ENCODE results near the gene TMEM169. TPM values are rescaled to one million over a fixed set of nuclear protein-coding genes. Genes with fewer than 3 reads are reported as not detected.

Gene TMEM169
- total and polyA plus RNA-seq, 2 of the 13 experiments (the other 11 are each of a cell fraction or from before 2014, with no cell fraction given), result 1.5 to 4.5 TPM

DNA sequence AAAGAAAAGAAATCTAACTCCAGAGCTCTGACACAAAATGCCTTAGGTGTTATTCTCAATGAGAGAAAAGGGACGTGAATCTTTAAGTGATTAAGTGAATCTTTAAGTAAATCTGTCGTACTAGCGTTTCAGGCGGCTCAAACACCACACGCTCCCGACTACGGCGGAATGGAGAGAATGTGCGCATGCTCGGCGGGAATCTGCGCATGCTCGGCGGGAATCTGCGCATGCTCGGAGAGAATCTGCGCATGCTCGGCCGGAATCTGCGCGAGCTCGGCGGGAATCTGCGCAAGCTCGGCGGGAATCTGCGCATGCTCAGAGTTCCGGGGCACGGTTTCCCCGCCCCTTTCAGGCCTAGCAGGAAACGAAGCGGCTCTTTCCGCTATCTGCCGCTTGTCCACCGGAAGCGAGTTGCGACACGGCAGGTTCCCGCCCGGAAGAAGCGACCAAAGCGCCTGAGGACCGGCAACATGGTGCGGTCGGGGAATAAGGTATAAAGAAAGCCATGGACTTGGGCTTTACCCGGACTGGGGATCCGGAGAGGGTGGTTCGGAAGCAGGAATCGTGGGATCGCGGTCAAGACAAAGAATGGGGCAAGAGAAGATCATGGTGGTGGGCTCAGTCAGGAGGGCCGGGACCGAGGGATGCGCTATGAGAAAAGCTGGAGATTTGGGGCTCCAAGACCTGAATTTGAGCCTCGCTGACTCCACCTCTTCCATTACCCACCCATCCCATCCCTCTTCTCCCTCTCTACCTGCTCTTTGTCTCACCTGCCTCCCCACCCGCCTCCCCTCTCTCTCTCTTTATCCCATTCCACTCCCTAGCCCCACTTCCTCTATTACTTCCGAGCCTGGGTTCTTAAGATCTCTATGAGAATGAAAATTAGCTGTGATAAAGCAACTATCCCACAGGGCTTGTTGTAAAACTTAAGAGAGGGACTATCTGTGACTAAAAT lies 27.5 kb downstream of the TMEM169 start, which contains the start of gene XRCC5 (continued):
- TF ChIP-seq ETV5 (CRISPR knock-in tag; IDR thresholded peaks at IDR 0.05; ENCODE audit: borderline replicate concordance) (peak; percentile 99), ZNF7 (CRISPR knock-in tag; IDR thresholded peaks at IDR 0.05) (no peak), NR2C2 (CRISPR knock-in tag; IDR thresholded peaks at IDR 0.05; ENCODE audit: borderline replicate concordance) (0 out of 2 replicates have a peak, but pooled peaks have one; percentile 49), FOSL1 (CRISPR knock-in tag; IDR thresholded peaks at IDR 0.05; ENCODE audit: borderline replicate concordance) (no peak), ZNF652 (CRISPR knock-in tag; IDR thresholded peaks at IDR 0.05; ENCODE audit: borderline replicate concordance, low read depth) (0 out of 2 replicates have a peak, but pooled peaks have one; percentile 12), ZNF350 (CRISPR knock-in tag; IDR thresholded peaks at IDR 0.05; ENCODE audit: borderline replicate concordance, low read depth) (peak; percentile 96), GABPA (IDR thresholded peaks at IDR 0.05; ENCODE audit: low read depth, low read length) (peak; percentile 90), GABPA (CRISPR knock-in tag; IDR thresholded peaks at IDR 0.05; ENCODE audit: low read depth) (peak; percentile 98), SRY (CRISPR knock-in tag; IDR thresholded peaks at IDR 0.05) (peak; percentile 84; the same call in 1 of the 2 replicates), ZKSCAN1 (IDR thresholded peaks at IDR 0.05; ENCODE audit: low read length) (0 out of 2 replicates have a peak, but pooled peaks have one; percentile 50), ZC3H13 (CRISPR knock-in tag; IDR thresholded peaks at IDR 0.05) (no peak), SMC3 (IDR thresholded peaks at IDR 0.05; ENCODE audit: low read length) (no peak; the same call in 1 of the 2 replicates), NCOA1 (CRISPR knock-in tag; IDR thresholded peaks at IDR 0.05) (peak; percentile 72; the same call in 1 of the 2 replicates), RBM39 (IDR thresholded peaks at IDR 0.05; ENCODE audit: low read depth, low read length, poor library complexity, severe bottlenecking) (peak; percentile 84), ZNF572 (CRISPR knock-in tag; IDR thresholded peaks at IDR 0.05) (peak; percentile 97), ZNF549 (CRISPR knock-in tag; IDR thresholded peaks at IDR 0.05) (peak; percentile 29; the same call in 1 of the 2 replicates), ZFYVE20 (CRISPR knock-in tag; IDR thresholded peaks at IDR 0.05; ENCODE audit: borderline replicate concordance, low read depth) (no peak), PCBP1 (IDR thresholded peaks at IDR 0.05; ENCODE audit: borderline replicate concordance, low read depth, low read length) (peak; percentile 69; the same call in 1 of the 2 replicates)
- TF ChIP-seq, protein P1, sequence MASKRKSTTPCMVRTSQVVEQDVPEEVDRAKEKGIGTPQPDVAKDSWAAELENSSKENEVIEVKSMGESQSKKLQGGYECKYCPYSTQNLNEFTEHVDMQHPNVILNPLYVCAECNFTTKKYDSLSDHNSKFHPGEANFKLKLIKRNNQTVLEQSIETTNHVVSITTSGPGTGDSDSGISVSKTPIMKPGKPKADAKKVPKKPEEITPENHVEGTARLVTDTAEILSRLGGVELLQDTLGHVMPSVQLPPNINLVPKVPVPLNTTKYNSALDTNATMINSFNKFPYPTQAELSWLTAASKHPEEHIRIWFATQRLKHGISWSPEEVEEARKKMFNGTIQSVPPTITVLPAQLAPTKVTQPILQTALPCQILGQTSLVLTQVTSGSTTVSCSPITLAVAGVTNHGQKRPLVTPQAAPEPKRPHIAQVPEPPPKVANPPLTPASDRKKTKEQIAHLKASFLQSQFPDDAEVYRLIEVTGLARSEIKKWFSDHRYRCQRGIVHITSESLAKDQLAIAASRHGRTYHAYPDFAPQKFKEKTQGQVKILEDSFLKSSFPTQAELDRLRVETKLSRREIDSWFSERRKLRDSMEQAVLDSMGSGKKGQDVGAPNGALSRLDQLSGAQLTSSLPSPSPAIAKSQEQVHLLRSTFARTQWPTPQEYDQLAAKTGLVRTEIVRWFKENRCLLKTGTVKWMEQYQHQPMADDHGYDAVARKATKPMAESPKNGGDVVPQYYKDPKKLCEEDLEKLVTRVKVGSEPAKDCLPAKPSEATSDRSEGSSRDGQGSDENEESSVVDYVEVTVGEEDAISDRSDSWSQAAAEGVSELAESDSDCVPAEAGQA (IDR thresholded peaks at IDR 0.05; ENCODE audit: low read depth), result no peak; the same call in 1 of the 2 replicates
- TF ChIP-seq, protein P1 (CRISPR knock-in tag; IDR thresholded peaks at IDR 0.05; ENCODE audit: borderline replicate concordance), result 0 out of 2 replicates have a peak, but pooled peaks have one; percentile 88
- TF ChIP-seq, protein P2, sequence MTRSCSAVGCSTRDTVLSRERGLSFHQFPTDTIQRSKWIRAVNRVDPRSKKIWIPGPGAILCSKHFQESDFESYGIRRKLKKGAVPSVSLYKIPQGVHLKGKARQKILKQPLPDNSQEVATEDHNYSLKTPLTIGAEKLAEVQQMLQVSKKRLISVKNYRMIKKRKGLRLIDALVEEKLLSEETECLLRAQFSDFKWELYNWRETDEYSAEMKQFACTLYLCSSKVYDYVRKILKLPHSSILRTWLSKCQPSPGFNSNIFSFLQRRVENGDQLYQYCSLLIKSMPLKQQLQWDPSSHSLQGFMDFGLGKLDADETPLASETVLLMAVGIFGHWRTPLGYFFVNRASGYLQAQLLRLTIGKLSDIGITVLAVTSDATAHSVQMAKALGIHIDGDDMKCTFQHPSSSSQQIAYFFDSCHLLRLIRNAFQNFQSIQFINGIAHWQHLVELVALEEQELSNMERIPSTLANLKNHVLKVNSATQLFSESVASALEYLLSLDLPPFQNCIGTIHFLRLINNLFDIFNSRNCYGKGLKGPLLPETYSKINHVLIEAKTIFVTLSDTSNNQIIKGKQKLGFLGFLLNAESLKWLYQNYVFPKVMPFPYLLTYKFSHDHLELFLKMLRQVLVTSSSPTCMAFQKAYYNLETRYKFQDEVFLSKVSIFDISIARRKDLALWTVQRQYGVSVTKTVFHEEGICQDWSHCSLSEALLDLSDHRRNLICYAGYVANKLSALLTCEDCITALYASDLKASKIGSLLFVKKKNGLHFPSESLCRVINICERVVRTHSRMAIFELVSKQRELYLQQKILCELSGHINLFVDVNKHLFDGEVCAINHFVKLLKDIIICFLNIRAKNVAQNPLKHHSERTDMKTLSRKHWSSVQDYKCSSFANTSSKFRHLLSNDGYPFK (CRISPR knock-in tag; IDR thresholded peaks at IDR 0.05; ENCODE audit: borderline replicate concordance), result peak; percentile 95
